Keratinocyte (primary cell): ENCODE measurements around the gene LIMD2. TPM values are rescaled to one million over a fixed set of nuclear protein-coding genes. Genes with fewer than 3 reads are reported as not detected.

Source experiments
- DNase-seq: peaks from one replicate; pipeline ENCODE4 v3.0.0-alpha.2; 2011; ENCODE audit warnings: low read depth, missing footprints, low spot score
- FAIRE-seq: peaks from 2 replicates; lab custom pipeline; 2011; peaks lifted over from hg19 to GRCh38; lab: Jason Lieb, UNC
- H2AFZ ChIP-seq: 2 replicates; pipeline ENCODE4 v1.6.0; 2012; ENCODE audit warnings: low read length, control low read depth, inconsistent platforms; ENCODE audit not compliant: control insufficient read depth
- H3K27ac ChIP-seq: 2 replicates; pipeline ENCODE4 v1.5.1; 2011; ENCODE audit warnings: low read length; ENCODE audit not compliant: control insufficient read depth, insufficient read depth
- H3K27me3 ChIP-seq: 3 replicates; pipeline ENCODE4 v1.6.0; 2011; ENCODE audit warnings: low read length; ENCODE audit not compliant: control insufficient read depth, insufficient read depth; ENCODE audit errors: extremely low read depth
- H3K36me3 ChIP-seq, 2 experiments: 2 replicates in 1 of 2; 3 replicates in 1 of 2; pipeline ENCODE4 v1.5.1; 2011; ENCODE audit warnings: low read length in 2 of 2, mild to moderate bottlenecking in 1 of 2; ENCODE audit not compliant: control insufficient read depth in 2 of 2, insufficient read depth in 2 of 2; ENCODE audit errors: extremely low read depth in 1 of 2
- H3K4me1 ChIP-seq: 3 replicates; pipeline ENCODE4 v1.5.1; 2011; ENCODE audit warnings: low read length; ENCODE audit not compliant: control insufficient read depth, insufficient read depth; ENCODE audit errors: extremely low read depth
- H3K4me2 ChIP-seq: 3 replicates; pipeline ENCODE4 v1.6.0; 2011; ENCODE audit warnings: low read depth, low read length; ENCODE audit not compliant: control insufficient read depth, insufficient read depth; ENCODE audit errors: extremely low read depth
- H3K4me3 ChIP-seq, 3 experiments: fragments of 200-600 bp in 1 of 3; sonication (generic) in 1 of 3; 2 replicates in 2 of 3; 3 replicates in 1 of 3; pipeline ENCODE4 v1.5.1; 2011 to 2016; ENCODE audit warnings: low read length in 3 of 3, mild to moderate bottlenecking in 3 of 3, control low read depth in 2 of 3, inconsistent platforms in 1 of 3, low read depth in 1 of 3, mixed read lengths in 1 of 3, mixed run types in 1 of 3, moderate library complexity in 1 of 3; ENCODE audit not compliant: control insufficient read depth in 2 of 3, insufficient read depth in 2 of 3; ENCODE audit errors: extremely low read depth in 1 of 3
- H3K79me2 ChIP-seq: 2 replicates; pipeline ENCODE4 v1.6.0; 2012; ENCODE audit warnings: low read length; ENCODE audit not compliant: control insufficient read depth, insufficient read depth
- H3K9ac ChIP-seq: 3 replicates; pipeline ENCODE4 v1.6.0; 2011; ENCODE audit warnings: low read length; ENCODE audit not compliant: control insufficient read depth, insufficient read depth; ENCODE audit errors: extremely low read depth
- H3K9me1 ChIP-seq: 3 replicates; pipeline ENCODE4 v1.6.0; 2011; ENCODE audit warnings: low read length; ENCODE audit not compliant: control insufficient read depth, insufficient read depth; ENCODE audit errors: extremely low read depth
- H3K9me3 ChIP-seq: 2 replicates; pipeline ENCODE4 v1.5.1; 2012; ENCODE audit warnings: low read depth, low read length; ENCODE audit not compliant: control insufficient read depth
- H4K20me1 ChIP-seq: 3 replicates; pipeline ENCODE4 v1.6.0; 2011; ENCODE audit warnings: low read length; ENCODE audit not compliant: control insufficient read depth, insufficient read depth; ENCODE audit errors: extremely low read depth
- CTCF ChIP-seq, 3 experiments: IDR thresholded peaks in 1 of 3; conservative IDR thresholded peaks in 1 of 3; optimal IDR thresholded peaks in 1 of 3; 2 replicates in 2 of 3; 3 replicates in 1 of 3; pipeline versions ENCODE3 to v1.5.1; 2011; ENCODE audit warnings: low read length in 3 of 3, mild to moderate bottlenecking in 3 of 3, moderate library complexity in 2 of 3, control low read depth in 1 of 3, inconsistent platforms in 1 of 3; ENCODE audit not compliant: insufficient read depth in 2 of 3; ENCODE audit errors: extremely low read depth in 1 of 3
- EZH2 ChIP-seq: IDR thresholded peaks from one replicate; pipeline ENCODE4 v1.6.1; 2012; ENCODE audit warnings: inconsistent platforms, mild to moderate bottlenecking, low read length, moderate library complexity
- dilution Hi-C: fragments of 300-500 bp; cut with MboI; formaldehyde crosslinking; loops from one replicate; pipeline ENCODE4 v1.7.0; 2020; ENCODE audit warnings: low sequenced_read_pairs; ENCODE audit not compliant: extremely low pct_ligation_motif_present
- polyA plus RNA-seq, 5 experiments: library from polyadenylated mRNA; depleted of rRNA in 3 of 5; stranded (reverse) in 3 of 5; stranded (forward) in 1 of 5; unstranded in 1 of 5; fragments of >200 nt; gene quantifications; 1 replicate in 1 of 5; 2 replicates in 3 of 5; 3 replicates in 1 of 5; pipeline versions ENCODE4 v1.2.1 to v1.2.3, GENCODE V29; 2011 to 2012; ENCODE audit warnings: missing spikeins in 2 of 5, low read depth in 1 of 5, low replicate concordance in 1 of 5

The LIMD2 gene
- polyA plus RNA-seq, 1 donor (not counting 4 experiments of a cell fraction or from before 2014, with no cell fraction given): 1.6 TPM

DNA sequence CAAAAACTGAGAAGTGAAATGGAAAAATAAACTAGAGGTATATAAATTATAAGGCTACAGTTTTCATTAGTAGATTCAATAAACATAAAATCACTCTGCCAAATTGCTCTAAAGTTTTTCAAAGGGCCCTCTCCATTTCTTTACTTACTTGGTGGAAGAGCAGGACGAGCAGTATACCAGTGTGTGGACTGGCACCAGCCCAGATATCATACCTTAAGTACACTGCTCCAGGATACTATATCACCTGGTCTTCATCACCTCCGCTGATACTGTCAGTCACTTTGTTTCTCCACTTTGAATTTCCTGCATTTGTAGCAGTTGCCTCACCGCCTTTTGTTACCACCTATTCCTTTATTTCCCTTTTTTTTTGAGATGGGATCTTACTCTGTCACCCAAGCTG, 40.1 kb downstream of the LIMD2 start:
- no peak overlapping the region for H3K4me2 ChIP-seq
- no peak overlapping the region for H3K4me3 ChIP-seq
- DNase-seq: no peak
- H4K20me1 ChIP-seq: no peaks in the 10 kb centered on the region
- H3K36me3 ChIP-seq: peaks cover 4 to 5% of the 10 kb centered on the region in 2 experiments
- no peak overlapping the region for H3K27ac ChIP-seq
- H3K9me1 ChIP-seq: no peaks in the 10 kb centered on the region
- dilution Hi-C loops: no loop called here
- no peaks in the 10 kb centered on the region for H3K4me1 ChIP-seq
- no peak for FAIRE-seq
- H3K9ac ChIP-seq: no peak overlapping the region
- no peaks in the 10 kb centered on the region for H3K27me3 ChIP-seq
- H3K79me2 ChIP-seq: no peaks in the 10 kb centered on the region
- no peaks in the 10 kb centered on the region for H3K9me3 ChIP-seq
- no peak overlapping the region for H2AFZ ChIP-seq
- no peak for TF ChIP-seq CTCF (optimal IDR thresholded peaks at IDR 0.05 in 1 of 3, IDR thresholded peaks at IDR 0.05 in 1 of 3, conservative IDR thresholded peaks at IDR 0.05 in 1 of 3; ENCODE audit: extremely low read depth in 1 of 3, insufficient read depth in 2 of 3, low read length in 3 of 3)
- no peak for TF ChIP-seq EZH2

DNA sequence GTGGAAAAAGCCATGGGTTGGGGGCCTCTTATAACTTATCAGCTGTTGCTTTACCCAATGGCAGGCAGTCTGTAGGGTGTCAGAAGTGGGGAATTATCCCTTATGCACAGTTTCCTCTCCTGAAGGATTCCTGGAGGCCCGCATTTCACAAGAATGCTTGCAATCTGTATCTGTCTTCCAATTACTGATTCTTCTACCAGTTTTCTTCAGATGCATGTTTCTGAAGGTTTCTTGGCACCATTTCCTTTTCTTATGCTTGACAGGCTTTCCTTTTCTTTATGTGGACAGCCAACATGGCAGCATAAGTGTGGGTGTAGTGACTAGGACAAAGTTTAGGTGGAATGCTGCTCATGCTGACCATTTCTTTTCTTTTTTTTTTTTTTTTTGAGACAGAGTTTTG, 41.6 kb downstream of the LIMD2 start:
- Histone ChIP-seq H3K27me3 (no peaks in the 10 kb centered on the region), H4K20me1 (no peaks in the 10 kb centered on the region), H2AFZ (no peak overlapping the region), H3K27ac (no peak overlapping the region), H3K79me2 (no peaks in the 10 kb centered on the region), H3K36me3 (peaks cover 4 to 5% of the 10 kb centered on the region in 2 experiments), H3K9ac (no peak overlapping the region), H3K4me2 (no peak overlapping the region), H3K9me1 (no peaks in the 10 kb centered on the region), H3K9me3 (no peaks in the 10 kb centered on the region), H3K4me3 (no peak overlapping the region), H3K4me1 (no peaks in the 10 kb centered on the region)
- dilution Hi-C loops: no loop called here
- no peak for DNase-seq
- FAIRE-seq: no peak
- TF ChIP-seq CTCF (optimal IDR thresholded peaks at IDR 0.05 in 1 of 3, IDR thresholded peaks at IDR 0.05 in 1 of 3, conservative IDR thresholded peaks at IDR 0.05 in 1 of 3; ENCODE audit: extremely low read depth in 1 of 3, insufficient read depth in 2 of 3, low read length in 3 of 3): no peak
- TF ChIP-seq EZH2: no peak
